Measurements from ENCODE around the gene TGM6.

- TF ChIP-seq EP300 (IDR thresholded peaks at IDR 0.05; ENCODE audit: borderline replicate concordance), result no peak
- TF ChIP-seq RAD21 (IDR thresholded peaks at IDR 0.05; ENCODE audit: low read depth), result no peak
- no peak for TF ChIP-seq YY1 (IDR thresholded peaks at IDR 0.05; ENCODE audit: low read depth)
- TF ChIP-seq REST (IDR thresholded peaks at IDR 0.05; ENCODE audit: low read depth), result no peak
These were observed 78.3 kb downstream of the TGM6 start for GRCh38 chr20:2458919-2459499.
